Cardiac fibroblast (primary cell): ENCODE results near the gene SLIT3.

ENCODE experiments used
- DNase-seq, 2 donors: peaks; one replicate each; pipeline versions ENCODE4 v3.0.0 to v3.0.0-alpha.2; 2010; ENCODE audit warnings: low read depth in 2 of 2
- H3K4me3 ChIP-seq, 2 donors: replicated peaks in 1 of 2; 1 replicate in 1 of 2; 2 replicates in 1 of 2; pipeline ENCODE4 v1.5.1; 2011; ENCODE audit warnings: low read depth in 2 of 2, low read length in 2 of 2, mild to moderate bottlenecking in 2 of 2, moderate library complexity in 1 of 2
- CTCF ChIP-seq: IDR thresholded peaks from one replicate; pipeline ENCODE4 v1.5.1; 2011; ENCODE audit warnings: low read depth, mild to moderate bottlenecking, low read length, inconsistent platforms

The SLIT3 gene

GRCh38 chr5:169229342-169229892 lies 71.5 kb downstream of the SLIT3 start:
- TF ChIP-seq CTCF = no peak
- H3K4me3 ChIP-seq = no peak overlapping the region
- DNase-seq = peak in 1 of 2 donors; percentile 66

GRCh38 chr5:169226895-169227294 lies 74.0 kb downstream of the SLIT3 start:
- no peak for TF ChIP-seq CTCF
- no peak overlapping the region for H3K4me3 ChIP-seq
- DNase-seq = no peak

- no peak for TF ChIP-seq CTCF
- DNase-seq = no peak
- no peak overlapping the region for H3K4me3 ChIP-seq
These were observed 75.0 kb downstream of the SLIT3 start for GRCh38 chr5:169225830-169226356.

GRCh38 chr5:169223595-169223953 lies 77.4 kb downstream of the SLIT3 start:
- peak in 1 of 2 donors; percentile 10 for DNase-seq
- TF ChIP-seq CTCF = no peak
- H3K4me3 ChIP-seq = no peak overlapping the region

- no peak for DNase-seq
- no peak for TF ChIP-seq CTCF
- no peak overlapping the region for H3K4me3 ChIP-seq
These were observed 77.9 kb downstream of the SLIT3 start for GRCh38 chr5:169222934-169223594.

GRCh38 chr5:169221519-169221918 lies 79.4 kb downstream of the SLIT3 start:
- no peak for DNase-seq
- H3K4me3 ChIP-seq = no peak overlapping the region
- no peak for TF ChIP-seq CTCF

- no peak for TF ChIP-seq CTCF
- DNase-seq = no peak
- H3K4me3 ChIP-seq = no peak overlapping the region
These were observed 81.0 kb downstream of the SLIT3 start for GRCh38 chr5:169219961-169220360.
